ENCODE measurements around the gene CFAP92.

CFAP92 gene

DNA sequence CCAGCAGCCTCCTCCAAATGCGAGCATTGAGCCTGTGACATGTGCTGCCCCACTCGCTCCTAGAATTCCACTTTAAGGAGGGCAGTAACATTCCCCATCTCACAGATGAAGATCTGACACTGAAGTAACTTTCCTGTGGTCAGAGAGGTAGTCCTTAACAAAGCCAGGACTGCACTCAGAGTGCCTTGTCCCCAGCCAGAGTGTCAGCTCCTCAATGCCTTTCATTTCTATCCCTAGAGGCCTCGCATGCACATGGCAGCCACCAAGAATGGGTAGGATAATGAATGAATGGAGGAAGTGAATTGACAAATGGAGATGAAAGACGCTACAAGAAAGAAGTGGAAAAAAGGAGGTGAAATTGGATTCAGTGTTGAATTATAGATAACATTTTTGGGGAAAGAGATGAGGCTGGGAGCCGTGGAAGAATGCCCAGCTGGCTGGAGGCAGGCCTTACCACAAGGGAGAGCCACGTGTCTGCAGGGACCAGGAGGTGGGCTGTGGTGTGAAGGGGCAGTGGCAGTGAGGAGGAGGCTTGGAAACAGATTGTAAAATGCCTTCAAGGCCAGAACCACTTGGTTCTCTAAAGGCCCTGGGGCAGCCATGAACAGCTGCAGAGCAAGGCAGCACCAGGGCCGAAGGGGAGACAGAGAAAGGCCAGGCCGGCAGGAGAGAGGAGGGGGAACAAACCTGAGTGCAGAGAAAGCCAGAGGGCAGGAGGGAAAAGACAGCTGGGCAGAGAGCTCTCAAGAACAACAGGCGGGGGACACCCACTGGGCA lies 10.4 kb downstream of the CFAP92 start:
- H3K27me3 ChIP-seq, result no peaks in the 10 kb centered on the region
- no peaks in the 10 kb centered on the region for H3K9me3 ChIP-seq (replicated peaks in 1 of 11)
- no peaks in the 10 kb centered on the region for H3K36me3 ChIP-seq
- H4K20me1 ChIP-seq, result no peaks in the 10 kb centered on the region
- H3K9ac ChIP-seq, result no peak overlapping the region
- H3K4me3 ChIP-seq, result no peak overlapping the region
- H3K4me2 ChIP-seq, result 0 out of 22 replicates have a peak overlapping the region, but pooled peaks of 2 of the 11 experiments have one; percentile 1 to 2
- H3K4me1 ChIP-seq, result peaks cover 7 to 25% (median 12%) of the 10 kb centered on the region in 10 experiments
- TF ChIP-seq Cebpa-rat (IDR thresholded peaks at IDR 0.05), result no peak
- H3K27ac ChIP-seq, result no peak overlapping the region

DNA sequence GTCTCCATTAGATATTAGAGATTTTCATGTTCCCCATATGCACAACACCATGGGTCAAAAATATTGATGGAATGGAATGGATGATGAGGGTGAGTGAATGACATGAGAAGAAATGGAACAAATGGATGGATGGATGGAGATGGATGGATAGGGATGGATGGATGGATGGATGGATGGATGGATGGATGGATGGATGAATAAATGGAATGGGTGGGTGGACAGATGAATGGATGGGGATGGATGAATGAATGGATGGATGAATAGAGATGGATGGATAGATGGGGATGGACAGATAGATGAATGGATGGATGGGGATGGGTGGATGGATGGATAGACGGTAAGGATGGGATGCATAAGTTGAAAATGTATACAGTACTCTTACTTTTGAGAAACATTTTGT lies 18.6 kb downstream of the CFAP92 start:
- no peak overlapping the region for H3K4me3 ChIP-seq
- H3K4me2 ChIP-seq, result no peak overlapping the region
- H3K27me3 ChIP-seq, result no peaks in the 10 kb centered on the region
- H3K27ac ChIP-seq, result no peak overlapping the region
- TF ChIP-seq Cebpa-rat (IDR thresholded peaks at IDR 0.05), result no peak
- H3K9ac ChIP-seq, result no peak overlapping the region
- H3K9me3 ChIP-seq (replicated peaks in 1 of 11), result no peaks in the 10 kb centered on the region
- no peaks in the 10 kb centered on the region for H3K36me3 ChIP-seq
- no peaks in the 10 kb centered on the region for H4K20me1 ChIP-seq
- H3K4me1 ChIP-seq, result peaks cover 28 to 35% (median 33%) of the 10 kb centered on the region in 10 experiments

DNA sequence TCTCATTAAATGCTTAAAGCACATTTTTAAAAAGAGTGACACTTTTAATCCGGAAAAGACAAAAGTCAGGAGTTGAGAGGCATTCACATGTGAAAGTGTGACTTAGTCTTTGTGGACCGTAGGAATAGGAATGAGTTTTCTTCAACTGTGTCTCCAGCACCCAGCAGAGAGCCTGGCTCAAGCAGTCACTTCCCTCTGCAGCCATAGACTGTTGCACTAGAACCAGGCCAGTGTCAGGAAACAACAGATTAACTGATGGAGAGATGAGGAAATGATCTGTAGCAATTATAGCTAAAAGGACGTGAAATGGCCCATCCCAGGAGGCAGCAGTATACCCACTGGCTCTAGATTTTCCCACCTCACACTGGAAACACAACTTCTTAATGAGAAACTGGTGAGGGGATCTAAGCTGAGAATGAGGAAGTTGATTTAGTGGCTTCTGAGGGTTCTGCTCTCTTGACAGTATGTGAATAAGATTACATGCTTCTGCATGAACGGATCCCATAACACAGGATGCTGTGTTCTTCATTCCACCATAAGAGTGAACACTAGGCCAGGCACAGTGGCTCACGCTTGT lies 19.8 kb downstream of the CFAP92 start:
- H3K9ac ChIP-seq, result no peak overlapping the region
- 0 out of 22 replicates have a peak overlapping the region, but pooled peaks of 2 of the 11 experiments have one; percentile 6 to 17 for H3K27ac ChIP-seq
- TF ChIP-seq Cebpa-rat (IDR thresholded peaks at IDR 0.05), result no peak
- no peak overlapping the region for H3K4me3 ChIP-seq
- H3K36me3 ChIP-seq, result no peaks in the 10 kb centered on the region
- H3K9me3 ChIP-seq (replicated peaks in 1 of 11), result no peaks in the 10 kb centered on the region
- H4K20me1 ChIP-seq, result no peaks in the 10 kb centered on the region
- peak overlapping the region; percentile 4 to 52 (median 34); a peak in 21 of 22 replicates for H3K4me2 ChIP-seq
- no peaks in the 10 kb centered on the region for H3K27me3 ChIP-seq
- peaks cover 28 to 35% (median 33%) of the 10 kb centered on the region in 10 experiments for H3K4me1 ChIP-seq

GRCh38 chr3:128971421-128972100 lies 22.3 kb downstream of the CFAP92 start:
- H3K36me3 ChIP-seq, result no peaks in the 10 kb centered on the region
- H3K9me3 ChIP-seq (replicated peaks in 1 of 11), result no peaks in the 10 kb centered on the region
- H3K4me2 ChIP-seq, result peak overlapping the region; percentile 13 to 57 (median 45); a peak in 21 of 22 replicates
- H3K9ac ChIP-seq, result peak overlapping the region in 2 of 11 experiments; percentile 9 to 11; a peak in 3 of 22 replicates
- no peaks in the 10 kb centered on the region for H3K27me3 ChIP-seq
- no peaks in the 10 kb centered on the region for H4K20me1 ChIP-seq
- no peak overlapping the region for H3K4me3 ChIP-seq
- peak overlapping the region in 4 of 11 experiments; percentile 6 to 37 (median 10); a peak in 3 of 22 replicates for H3K27ac ChIP-seq
- no peak for TF ChIP-seq Cebpa-rat (IDR thresholded peaks at IDR 0.05)
- H3K4me1 ChIP-seq, result peaks cover 28 to 35% (median 33%) of the 10 kb centered on the region in 10 experiments

DNA sequence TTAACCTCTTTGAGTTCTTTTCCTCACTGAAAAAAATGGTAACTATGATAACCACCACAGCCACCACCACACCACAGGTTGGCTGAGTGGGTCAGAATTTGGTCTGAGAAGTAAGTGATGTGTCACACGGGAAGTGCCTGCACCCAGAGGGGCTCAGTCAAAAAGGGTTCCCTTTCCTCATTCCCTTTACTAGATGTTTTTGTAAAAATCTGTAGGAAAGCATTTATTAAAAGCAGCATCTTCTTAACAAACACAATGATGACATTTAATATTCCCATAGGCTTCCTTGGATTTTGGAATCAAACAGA lies 23.2 kb downstream of the CFAP92 start:
- Histone ChIP-seq H3K9me3 (replicated peaks in 1 of 11) (no peaks in the 10 kb centered on the region), H3K27me3 (no peaks in the 10 kb centered on the region), H3K4me2 (peak overlapping the region; percentile 13 to 57 (median 45); a peak in 21 of 22 replicates), H3K4me3 (no peak overlapping the region), H4K20me1 (no peaks in the 10 kb centered on the region), H3K27ac (peak overlapping the region in 2 of 11 experiments; percentile 6 to 11; a peak in 1 of 22 replicates), H3K9ac (peak overlapping the region in 2 of 11 experiments; percentile 11 to 33; a peak in 2 of 22 replicates), H3K4me1 (peaks cover 28 to 35% (median 33%) of the 10 kb centered on the region in 10 experiments), H3K36me3 (no peaks in the 10 kb centered on the region)
- TF ChIP-seq Cebpa-rat (IDR thresholded peaks at IDR 0.05), result no peak

DNA sequence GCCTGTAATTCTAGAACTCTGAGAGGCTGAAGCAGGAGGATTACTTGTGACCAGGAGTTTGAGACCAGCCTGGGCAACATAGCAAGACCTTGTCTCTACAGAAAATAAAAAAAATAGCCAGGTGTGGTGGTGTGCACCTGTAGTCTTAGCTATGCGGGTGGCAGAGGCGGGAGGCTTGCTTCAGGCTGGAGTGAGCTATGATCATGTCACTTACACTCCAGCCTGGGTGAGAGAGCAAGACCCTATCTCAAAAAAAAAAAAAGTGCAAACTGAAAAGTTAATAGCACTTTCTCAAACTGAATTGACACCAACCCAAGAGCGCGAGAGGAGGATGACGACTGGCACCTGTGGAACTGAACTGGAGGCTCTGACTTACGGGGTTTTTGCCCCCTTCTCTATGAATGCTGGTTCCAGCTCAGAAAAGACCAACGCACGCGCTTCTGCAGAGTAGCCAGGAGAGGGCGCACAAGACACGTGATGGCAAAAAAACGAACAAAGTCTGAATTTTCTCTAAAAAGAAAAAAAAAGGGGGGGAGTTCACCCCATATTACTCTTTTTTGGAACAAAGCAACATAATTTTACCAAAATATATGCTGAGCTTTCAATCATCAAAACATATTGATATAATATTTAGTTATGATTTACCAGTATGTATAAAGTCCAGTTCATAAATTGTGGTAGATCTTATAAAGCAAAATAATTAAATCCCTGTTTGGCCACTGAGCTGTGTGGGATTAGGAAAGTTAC lies 23.7 kb downstream of the CFAP92 start:
- Histone ChIP-seq H3K9ac (no peak overlapping the region), H3K27ac (no peak overlapping the region), H3K9me3 (replicated peaks in 1 of 11) (no peaks in the 10 kb centered on the region), H3K4me2 (peak overlapping the region in 10 of 11 experiments; percentile 13 to 57 (median 45); a peak in 18 of 22 replicates), H3K27me3 (no peaks in the 10 kb centered on the region), H3K4me1 (peaks cover 28 to 35% (median 33%) of the 10 kb centered on the region in 10 experiments), H4K20me1 (no peaks in the 10 kb centered on the region), H3K36me3 (no peaks in the 10 kb centered on the region), H3K4me3 (no peak overlapping the region)
- TF ChIP-seq Cebpa-rat (IDR thresholded peaks at IDR 0.05), result no peak

GRCh38 chr3:128967748-128968355 lies 26.0 kb downstream of the CFAP92 start:
- H3K9me3 ChIP-seq (replicated peaks in 1 of 11), result no peaks in the 10 kb centered on the region
- peaks cover 10 to 16% (median 14%) of the 10 kb centered on the region in 10 experiments for H3K4me1 ChIP-seq
- no peak overlapping the region for H3K4me3 ChIP-seq
- no peaks in the 10 kb centered on the region for H3K36me3 ChIP-seq
- H3K27ac ChIP-seq, result no peak overlapping the region
- H3K9ac ChIP-seq, result peak overlapping the region in 1 of 11 experiments; percentile 32; a peak in 1 of 22 replicates
- no peaks in the 10 kb centered on the region for H4K20me1 ChIP-seq
- no peak overlapping the region for H3K4me2 ChIP-seq
- H3K27me3 ChIP-seq, result no peaks in the 10 kb centered on the region
- TF ChIP-seq Cebpa-rat (IDR thresholded peaks at IDR 0.05), result 0 out of 22 replicates have a peak, but pooled peaks of 3 of the 11 experiments have one; percentile 13 to 45 (median 19)

DNA sequence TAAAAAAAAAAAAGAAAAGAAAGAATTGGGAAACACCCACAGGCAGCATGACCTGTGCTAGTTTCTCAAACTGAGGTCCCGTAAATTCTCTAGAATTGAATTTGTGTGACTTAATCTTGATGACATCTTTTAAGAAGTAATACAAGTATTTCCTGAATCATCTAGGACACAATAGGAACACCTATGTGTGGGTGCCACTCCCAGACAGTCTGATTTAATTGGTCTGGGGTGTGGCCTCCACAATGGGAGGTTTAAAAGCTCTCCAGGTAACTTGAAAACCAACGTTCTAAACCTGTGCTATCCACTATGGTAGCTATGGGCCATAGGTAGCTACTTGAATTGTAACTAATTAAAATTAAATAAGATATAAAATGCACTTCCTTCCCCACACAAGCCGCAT lies 28.1 kb downstream of the CFAP92 start:
- no peaks in the 10 kb centered on the region for H3K9me3 ChIP-seq (replicated peaks in 1 of 11)
- H3K4me3 ChIP-seq, result no peak overlapping the region
- no peaks in the 10 kb centered on the region for H3K27me3 ChIP-seq
- no peak overlapping the region for H3K9ac ChIP-seq
- H3K27ac ChIP-seq, result no peak overlapping the region
- no peak overlapping the region for H3K4me2 ChIP-seq
- no peaks in the 10 kb centered on the region for H4K20me1 ChIP-seq
- TF ChIP-seq Cebpa-rat (IDR thresholded peaks at IDR 0.05), result no peak
- no peaks in the 10 kb centered on the region for H3K36me3 ChIP-seq
- H3K4me1 ChIP-seq, result peaks cover 3 to 6% (median 4%) of the 10 kb centered on the region in 10 experiments
